ENCODE results near the gene MCIDAS. TPM values are rescaled to one million over a fixed set of nuclear protein-coding genes. Genes with fewer than 3 reads are reported as not detected.
A peak's percentile ranks its signal among the peaks of the same experiment; 100 is the strongest.

The MCIDAS gene
- total RNA-seq, 1 experiment from 2014 or later = 6.4 TPM

DNA sequence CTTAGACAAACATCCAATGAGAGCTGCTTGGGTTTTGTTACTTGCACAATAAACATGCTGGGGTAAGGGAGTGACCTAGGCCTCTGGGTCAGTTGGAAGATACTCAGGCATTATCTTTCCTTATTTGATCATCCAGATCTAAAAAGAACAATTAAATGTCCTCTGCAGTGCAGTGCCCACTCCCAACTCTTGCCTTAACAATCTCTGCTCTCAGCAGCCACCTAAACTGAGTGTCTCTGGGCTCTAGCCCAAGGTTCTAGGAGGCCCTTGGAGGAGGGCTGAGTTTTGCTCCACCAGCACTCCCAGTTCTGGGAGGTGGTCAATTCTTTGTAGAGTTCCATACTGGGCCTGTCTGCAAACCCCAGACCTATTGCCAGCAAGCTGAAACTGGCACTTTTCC is 1.8 kb downstream of the MCIDAS start:
- RAD21 ChIA-PET (ENCODE audit: low non-redundant PET in 1 of 2, low total read pairs in 2 of 2, uncharacterized antibody in 2 of 2, unreplicated experiment in 2 of 2) = no interaction called here
- Histone ChIP-seq H3K79me2 (ENCODE audit: insufficient read depth, low read length) (peaks cover 3% of the 10 kb centered on the region; the same call in 1 of the 2 replicates), H2AFZ (ENCODE audit: low read depth, low read length, poor library complexity, severe bottlenecking) (no peak overlapping the region), H3K27ac (ENCODE audit: low read depth, low read length) (no peak overlapping the region), H3K4me1 (ENCODE audit: control insufficient read depth in 1 of 2, insufficient read depth in 2 of 2, low read length in 2 of 2) (peaks cover 10 to 19% of the 10 kb centered on the region in 2 experiments), H3K27me3 (ENCODE audit: insufficient read depth, low read length) (no peaks in the 10 kb centered on the region), H3K36me3 (ENCODE audit: control insufficient read depth in 1 of 2, insufficient read depth in 2 of 2, low read length in 2 of 2) (peaks cover 3 to 5% of the 10 kb centered on the region in 2 experiments; a peak in 1 of 4 replicates), H3K4me2 (ENCODE audit: low read length) (peak overlapping the region; percentile 92), H3K4me3 (replicated peaks in 1 of 2; ENCODE audit: low read depth in 1 of 2, low read length in 2 of 2) (no peak overlapping the region), H3K9me3 (ENCODE audit: control insufficient read depth in 1 of 2, insufficient read depth in 1 of 2, low read depth in 1 of 2, low read length in 2 of 2) (no peaks in the 10 kb centered on the region), H3K9ac (ENCODE audit: low read length) (0 out of 2 replicates have a peak overlapping the region, but pooled peaks have one; percentile 85), H4K20me1 (ENCODE audit: insufficient read depth) (no peaks in the 10 kb centered on the region), H3K9me2 (ENCODE audit: insufficient read depth) (no peaks in the 10 kb centered on the region)
- DNase-seq (ENCODE audit: low read depth, low spot score) = no peak
- POLR2A ChIA-PET = interaction anchor here (1.6 kb wide), 1 partner anchor 10 kb away, joined by 9 read pairs; no protein-coding TSS in a partner anchor
- BruUV-seq (replicated peaks) = no TSS peak
- CTCF ChIA-PET = interaction anchor here (1.7 kb wide), 1 partner anchor 467 kb away, joined by 8 read pairs; no protein-coding TSS in a partner anchor
- intact Hi-C loops (cut with micrococcal nuclease) = loop anchor here (5.0 kb wide), 2 partner anchors 38 to 697 kb away; no protein-coding TSS in a partner anchor
- ATAC-seq = no peak
- TF ChIP-seq CEBPB (IDR thresholded peaks at IDR 0.05; ENCODE audit: low read depth) = no peak
- no peak for TF ChIP-seq ATF3 (IDR thresholded peaks at IDR 0.05)
- no peak for TF ChIP-seq SIN3A (IDR thresholded peaks at IDR 0.05; ENCODE audit: low read depth)
- TF ChIP-seq REST (IDR thresholded peaks at IDR 0.05; ENCODE audit: low read depth) = no peak
- TF ChIP-seq TCF7L2 (IDR thresholded peaks at IDR 0.05; ENCODE audit: borderline replicate concordance, extremely low read depth, insufficient read depth, insufficient read length) = no peak
- no peak for TF ChIP-seq RAD21 (IDR thresholded peaks at IDR 0.05; ENCODE audit: low read depth)
- TF ChIP-seq CBX3 (IDR thresholded peaks at IDR 0.05; ENCODE audit: low read depth) = no peak
- no peak for TF ChIP-seq ELF1 (IDR thresholded peaks at IDR 0.05; ENCODE audit: borderline replicate concordance, low read depth)
- TF ChIP-seq JUND (IDR thresholded peaks at IDR 0.05) = no peak
- TF ChIP-seq CTCF (IDR thresholded peaks at IDR 0.05 in 2 of 3, conservative IDR thresholded peaks at IDR 0.05 in 1 of 3; ENCODE audit: borderline replicate concordance in 1 of 3, insufficient read depth in 1 of 3, low read depth in 2 of 3, low read length in 2 of 3) = no peak
- TF ChIP-seq, protein P1, sequence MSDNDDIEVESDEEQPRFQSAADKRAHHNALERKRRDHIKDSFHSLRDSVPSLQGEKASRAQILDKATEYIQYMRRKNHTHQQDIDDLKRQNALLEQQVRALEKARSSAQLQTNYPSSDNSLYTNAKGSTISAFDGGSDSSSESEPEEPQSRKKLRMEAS (IDR thresholded peaks at IDR 0.05) = no peak
- no peak for TF ChIP-seq POLR2AphosphoS5 (IDR thresholded peaks at IDR 0.05; ENCODE audit: low read depth, low read length)
- TF ChIP-seq YY1 (IDR thresholded peaks at IDR 0.05; ENCODE audit: extremely low read depth, insufficient replicate concordance, low read depth, low read length) = no peak
- TF ChIP-seq SP1 (IDR thresholded peaks at IDR 0.05; ENCODE audit: low read depth) = no peak
- TF ChIP-seq ZNF274 (IDR thresholded peaks at IDR 0.05; ENCODE audit: low read depth, low read length) = no peak

Measured in HCT116 (cell line).